GM12892 (cell line): ENCODE results near the gene XPNPEP1.

Source experiments
- POLR2A ChIP-seq: IDR thresholded peaks from 2 replicates; pipeline ENCODE4 v1.6.1; 2011; ENCODE audit warnings: low read depth, low read length, control low read depth
- POLR2AphosphoS5 ChIP-seq: IDR thresholded peaks from 2 replicates; pipeline ENCODE4 v1.6.1; 2011; ENCODE audit warnings: low read depth, low read length, control low read depth
- TAF1 ChIP-seq: IDR thresholded peaks from 2 replicates; pipeline ENCODE4 v1.6.1; 2011; ENCODE audit warnings: low read depth, mild to moderate bottlenecking, control low read depth, low read length, borderline replicate concordance

GRCh38 chr10:109893386-109893785, 29.9 kb downstream of the XPNPEP1 start:
- no peak for TF ChIP-seq POLR2A
- TF ChIP-seq TAF1: no peak
- TF ChIP-seq POLR2AphosphoS5: no peak
